Stomach (tissue), 4 donors: ENCODE data around the gene TRIM16.
"Not testable (repeated sequence)": the region's sequence is repeated elsewhere in the genome, so short reads cannot be mapped to it uniquely, and the experiment has no call there.

Source experiments
- POLR2A ChIP-seq, 4 donors: fragments of 450-650 bp; IDR thresholded peaks; one replicate each; pipeline ENCODE4 v1.6.1; 2016; ENCODE audit warnings: antibody characterized with exemption in 4 of 4, control low read depth in 2 of 4, mild to moderate bottlenecking in 1 of 4, moderate library complexity in 1 of 4
- TF ChIP-seq, protein P1 (sequence below), 7 experiments: fragments of 450-650 bp in 4 of 7; fragments of 200-600 bp in 3 of 7; sonication (generic) in 3 of 7; IDR thresholded peaks; one replicate each; pipeline ENCODE4 v1.5.1; 2016 to 2019; ENCODE audit warnings: antibody characterized with exemption in 7 of 7, control low read depth in 2 of 7, mild to moderate bottlenecking in 1 of 7

DNA sequence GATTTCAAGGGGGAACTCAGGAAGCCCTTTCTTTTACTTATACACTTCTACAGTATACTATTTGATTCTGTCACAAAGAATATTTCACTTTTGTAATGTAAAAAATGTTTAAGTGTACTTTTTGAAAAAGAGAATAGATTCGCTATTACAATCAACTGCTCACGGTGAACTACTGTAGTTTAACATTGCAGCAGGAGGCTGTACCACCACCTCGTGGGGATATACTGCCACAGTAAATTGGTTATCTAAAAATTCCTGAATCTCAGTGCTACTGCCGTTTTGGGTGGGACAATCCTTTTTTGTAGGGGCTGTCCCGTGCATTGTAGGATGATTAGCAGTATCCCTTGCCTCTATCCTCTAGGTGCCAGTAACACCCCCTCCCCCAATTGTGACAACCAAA lies 14.6 kb downstream of the TRIM16 start:
- TF ChIP-seq, protein P1, sequence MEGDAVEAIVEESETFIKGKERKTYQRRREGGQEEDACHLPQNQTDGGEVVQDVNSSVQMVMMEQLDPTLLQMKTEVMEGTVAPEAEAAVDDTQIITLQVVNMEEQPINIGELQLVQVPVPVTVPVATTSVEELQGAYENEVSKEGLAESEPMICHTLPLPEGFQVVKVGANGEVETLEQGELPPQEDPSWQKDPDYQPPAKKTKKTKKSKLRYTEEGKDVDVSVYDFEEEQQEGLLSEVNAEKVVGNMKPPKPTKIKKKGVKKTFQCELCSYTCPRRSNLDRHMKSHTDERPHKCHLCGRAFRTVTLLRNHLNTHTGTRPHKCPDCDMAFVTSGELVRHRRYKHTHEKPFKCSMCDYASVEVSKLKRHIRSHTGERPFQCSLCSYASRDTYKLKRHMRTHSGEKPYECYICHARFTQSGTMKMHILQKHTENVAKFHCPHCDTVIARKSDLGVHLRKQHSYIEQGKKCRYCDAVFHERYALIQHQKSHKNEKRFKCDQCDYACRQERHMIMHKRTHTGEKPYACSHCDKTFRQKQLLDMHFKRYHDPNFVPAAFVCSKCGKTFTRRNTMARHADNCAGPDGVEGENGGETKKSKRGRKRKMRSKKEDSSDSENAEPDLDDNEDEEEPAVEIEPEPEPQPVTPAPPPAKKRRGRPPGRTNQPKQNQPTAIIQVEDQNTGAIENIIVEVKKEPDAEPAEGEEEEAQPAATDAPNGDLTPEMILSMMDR (IDR thresholded peaks at IDR 0.05): not testable (repeated sequence)
- TF ChIP-seq POLR2A (IDR thresholded peaks at IDR 0.05): not testable (repeated sequence)
